Epithelial cell of umbilical artery (primary cell): ENCODE measurements around the gene HSBP1. TPM values are rescaled to one million over a fixed set of nuclear protein-coding genes. Genes with fewer than 3 reads are reported as not detected.

Source experiments
- total RNA-seq: library from RNA; depleted of rRNA; stranded (reverse); fragments of >200 nt; gene quantifications from 2 replicates; pipeline ENCODE4 v1.2.3, GENCODE V29; 2014

Gene HSBP1
- total RNA-seq, result 19.0 and 45.5 TPM in 2 replicates

DNA sequence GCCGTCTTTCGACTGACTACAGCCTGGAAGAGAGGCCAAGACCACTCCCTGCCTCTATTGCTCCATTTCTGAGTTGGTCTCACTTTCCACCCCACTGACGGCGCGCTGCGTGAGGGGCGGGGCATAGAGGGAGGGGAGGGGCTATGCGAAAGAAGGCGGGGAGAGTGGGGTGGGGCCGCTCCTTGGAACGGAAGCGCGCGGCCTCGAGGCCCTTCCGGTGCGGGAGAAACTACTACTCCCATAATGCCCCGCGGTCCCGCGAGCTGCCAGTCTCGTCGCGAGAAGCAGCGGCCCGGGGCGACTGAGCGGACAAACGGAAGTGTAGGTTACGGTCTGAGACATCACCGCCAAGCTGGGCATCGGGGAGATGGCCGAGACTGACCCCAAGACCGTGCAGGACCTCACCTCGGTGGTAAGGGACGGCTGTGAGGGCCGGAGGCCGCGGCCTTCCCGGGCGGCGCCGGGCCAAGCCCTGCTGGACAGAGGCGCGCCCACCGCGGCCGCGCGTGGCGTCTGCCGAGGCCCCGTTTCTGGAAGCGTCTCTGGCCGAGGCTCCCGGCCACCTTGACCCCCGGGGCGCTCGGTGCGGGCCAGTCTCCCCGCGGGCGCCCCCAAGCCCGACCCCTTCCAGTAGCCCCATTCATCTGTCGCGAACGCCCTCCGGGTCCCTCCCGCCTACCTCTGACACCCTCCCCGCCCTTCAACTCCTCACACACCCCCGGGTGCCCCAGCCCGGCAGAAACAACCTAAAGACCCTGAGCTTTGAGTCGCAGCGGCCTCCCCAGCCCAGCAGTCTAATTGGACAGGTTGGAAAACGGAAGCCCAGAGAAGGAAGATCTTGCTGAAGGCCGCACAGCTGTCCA is at the start of gene HSBP1:
HSBP1 (plus strand) TSS at position 269 of the 863 bp plus-strand sequence; CDS start at position 368, 99 bp downstream.

Other genes starting within 250 kb of the HSBP1 start
- 2.6 and 3.5 TPM in 2 replicates for gene MLYCD, start 91.1 kb downstream of the HSBP1 start, total RNA-seq
- gene OSGIN1, start 145.3 kb downstream of the HSBP1 start, total RNA-seq, result 0.91 and 0.97 TPM in 2 replicates
- under 0.01 TPM in 1 of 2 replicates, not detected in the other for gene NECAB2, start 160.3 kb downstream of the HSBP1 start, total RNA-seq
- not detected in 2 replicates for gene SLC38A8, start 234.8 kb downstream of the HSBP1 start, total RNA-seq